Neural progenitor cell (in vitro differentiated cells): ENCODE data around the gene BEND3. TPM values are rescaled to one million over a fixed set of nuclear protein-coding genes. Genes with fewer than 3 reads are reported as not detected.
"Not testable (repeated sequence)": the region's sequence is repeated elsewhere in the genome, so short reads cannot be mapped to it uniquely, and the experiment has no call there.

Experiments used
- DNase-seq: peaks from one replicate; pipeline ENCODE4 v3.0.0-alpha.2; 2016; ENCODE audit warnings: low spot score
- H2AFZ ChIP-seq: fragments of 200-600 bp; sonication (generic); replicated peaks from 2 replicates; pipeline ENCODE4 v1.6.1; 2016; ENCODE audit warnings: antibody characterized with exemption
- H3F3A ChIP-seq: fragments of 200-600 bp; sonication (generic); 2 replicates; pipeline ENCODE4 v1.6.1; 2016; ENCODE audit warnings: antibody characterized with exemption, low read depth
- H3K27ac ChIP-seq: fragments of 200-600 bp; sonication (generic); 2 replicates; pipeline ENCODE4 v1.5.1; 2016; ENCODE audit warnings: mild to moderate bottlenecking
- H3K27me3 ChIP-seq: fragments of 200-600 bp; sonication (generic); 2 replicates; pipeline ENCODE4 v1.6.1; 2016; ENCODE audit warnings: mild to moderate bottlenecking, moderate library complexity
- H3K36me3 ChIP-seq: fragments of 200-600 bp; sonication (generic); 2 replicates; pipeline ENCODE4 v1.5.1; 2016
- H3K4me1 ChIP-seq: fragments of 200-600 bp; sonication (generic); 2 replicates; pipeline ENCODE4 v1.6.1; 2016; ENCODE audit warnings: mixed run types
- H3K4me2 ChIP-seq: fragments of 200-600 bp; sonication (generic); 2 replicates; pipeline ENCODE4 v1.6.1; 2016
- H3K4me3 ChIP-seq: fragments of 200-600 bp; sonication (generic); 2 replicates; pipeline ENCODE4 v1.5.1; 2016
- H3K79me2 ChIP-seq: fragments of 200-600 bp; sonication (generic); 2 replicates; pipeline ENCODE4 v1.6.1; 2016; ENCODE audit warnings: low read depth
- H3K9ac ChIP-seq: fragments of 200-600 bp; sonication (generic); 2 replicates; pipeline ENCODE4 v1.6.1; 2016
- H3K9me3 ChIP-seq: fragments of 200-600 bp; sonication (generic); 2 replicates; pipeline ENCODE4 v1.5.1; 2016; ENCODE audit warnings: low read depth
- H4K20me1 ChIP-seq: fragments of 200-600 bp; sonication (generic); 2 replicates; pipeline ENCODE4 v1.6.1; 2016; ENCODE audit warnings: low read depth
- H3K27ac Mint-ChIP-seq: 3 replicates; pipeline ENCODE4 v1.8.0; 2021; ENCODE audit warnings: mixed read lengths
- H3K27me3 Mint-ChIP-seq: 2 replicates; pipeline ENCODE4 v1.8.0; 2022; ENCODE audit warnings: low read depth, mild to moderate bottlenecking, inconsistent platforms, moderate library complexity, mixed read lengths; ENCODE audit not compliant: insufficient read depth
- H3K36me3 Mint-ChIP-seq: 3 replicates; pipeline ENCODE4 v1.8.0; 2021; ENCODE audit warnings: mixed read lengths
- H3K4me1 Mint-ChIP-seq: 3 replicates; pipeline ENCODE4 v1.8.0; 2021; ENCODE audit warnings: mixed read lengths
- H3K4me3 Mint-ChIP-seq: 3 replicates; pipeline ENCODE4 v1.8.0; 2021; ENCODE audit warnings: mild to moderate bottlenecking, moderate library complexity, mixed read lengths
- H3K9me3 Mint-ChIP-seq: 3 replicates; pipeline ENCODE4 v1.8.0; 2020; ENCODE audit warnings: mixed read lengths
- EZH2 ChIP-seq: fragments of 200-600 bp; sonication (generic); IDR thresholded peaks from 2 replicates; pipeline ENCODE4 v1.6.1; 2017; ENCODE audit warnings: antibody characterized with exemption, mild to moderate bottlenecking, moderate library complexity
- EZH2phosphoT487 ChIP-seq: fragments of 200-600 bp; sonication (generic); IDR thresholded peaks from 2 replicates; pipeline ENCODE4 v1.6.1; 2017; ENCODE audit warnings: antibody characterized with exemption
- total RNA-seq: library from RNA; depleted of rRNA; stranded (reverse); fragments of >200 nt; gene quantifications from 2 replicates; pipeline ENCODE4 v1.2.3, GENCODE V29; 2015; ENCODE audit warnings: low replicate concordance
- TF ChIP-seq, protein P1 (sequence below): fragments of 200-600 bp; sonication (generic); IDR thresholded peaks from 2 replicates; pipeline ENCODE4 v1.5.1; 2017; ENCODE audit warnings: antibody characterized with exemption, mild to moderate bottlenecking

Gene BEND3
- total RNA-seq, 1 donor from 2014 or later: 9.2 TPM

DNA sequence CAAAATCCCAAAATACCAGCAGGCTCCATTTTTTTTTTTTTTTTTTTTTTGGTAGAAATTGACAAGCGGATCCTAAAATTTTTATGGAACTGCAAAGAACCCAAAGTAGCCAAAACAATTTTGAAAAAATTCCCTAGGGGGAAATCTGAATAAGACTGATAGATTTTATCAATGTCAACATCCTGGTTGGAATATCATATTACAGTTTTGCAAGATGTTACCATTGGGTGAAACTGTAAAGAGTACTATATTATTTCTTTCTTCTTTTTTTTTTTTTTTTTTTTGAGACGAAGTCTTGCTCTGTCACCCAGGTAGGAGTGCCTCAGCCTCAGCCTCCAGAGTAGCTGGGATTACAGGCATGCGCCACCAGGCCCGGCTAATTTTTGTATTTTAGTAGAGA is 29.4 kb upstream of the BEND3 start:
- Histone ChIP-seq H3K4me3 (no peak overlapping the region), H3K79me2 (no peaks in the 10 kb centered on the region), H2AFZ (no peak overlapping the region), H3F3A (no peaks in the 10 kb centered on the region), H3K9me3 (no peaks in the 10 kb centered on the region), H3K4me1 (no peaks in the 10 kb centered on the region), H3K36me3 (no peaks in the 10 kb centered on the region), H3K4me2 (no peak overlapping the region), H3K27ac (no peak overlapping the region), H3K9ac (no peak overlapping the region), H4K20me1 (no peaks in the 10 kb centered on the region), H3K27me3 (no peaks in the 10 kb centered on the region)
- H3K36me3 Mint-ChIP-seq: no peaks in the 10 kb centered on the region
- peaks cover under 1% of the 10 kb centered on the region for H3K27me3 Mint-ChIP-seq
- H3K9me3 Mint-ChIP-seq: no peaks in the 10 kb centered on the region
- no peak overlapping the region for H3K27ac Mint-ChIP-seq
- no peak for DNase-seq
- no peak for TF ChIP-seq EZH2
- TF ChIP-seq, protein P1, sequence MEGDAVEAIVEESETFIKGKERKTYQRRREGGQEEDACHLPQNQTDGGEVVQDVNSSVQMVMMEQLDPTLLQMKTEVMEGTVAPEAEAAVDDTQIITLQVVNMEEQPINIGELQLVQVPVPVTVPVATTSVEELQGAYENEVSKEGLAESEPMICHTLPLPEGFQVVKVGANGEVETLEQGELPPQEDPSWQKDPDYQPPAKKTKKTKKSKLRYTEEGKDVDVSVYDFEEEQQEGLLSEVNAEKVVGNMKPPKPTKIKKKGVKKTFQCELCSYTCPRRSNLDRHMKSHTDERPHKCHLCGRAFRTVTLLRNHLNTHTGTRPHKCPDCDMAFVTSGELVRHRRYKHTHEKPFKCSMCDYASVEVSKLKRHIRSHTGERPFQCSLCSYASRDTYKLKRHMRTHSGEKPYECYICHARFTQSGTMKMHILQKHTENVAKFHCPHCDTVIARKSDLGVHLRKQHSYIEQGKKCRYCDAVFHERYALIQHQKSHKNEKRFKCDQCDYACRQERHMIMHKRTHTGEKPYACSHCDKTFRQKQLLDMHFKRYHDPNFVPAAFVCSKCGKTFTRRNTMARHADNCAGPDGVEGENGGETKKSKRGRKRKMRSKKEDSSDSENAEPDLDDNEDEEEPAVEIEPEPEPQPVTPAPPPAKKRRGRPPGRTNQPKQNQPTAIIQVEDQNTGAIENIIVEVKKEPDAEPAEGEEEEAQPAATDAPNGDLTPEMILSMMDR: no peak
- no peak for TF ChIP-seq EZH2phosphoT487
- H3K4me1 Mint-ChIP-seq: peaks cover 2% of the 10 kb centered on the region
- H3K4me3 Mint-ChIP-seq: no peak overlapping the region

DNA sequence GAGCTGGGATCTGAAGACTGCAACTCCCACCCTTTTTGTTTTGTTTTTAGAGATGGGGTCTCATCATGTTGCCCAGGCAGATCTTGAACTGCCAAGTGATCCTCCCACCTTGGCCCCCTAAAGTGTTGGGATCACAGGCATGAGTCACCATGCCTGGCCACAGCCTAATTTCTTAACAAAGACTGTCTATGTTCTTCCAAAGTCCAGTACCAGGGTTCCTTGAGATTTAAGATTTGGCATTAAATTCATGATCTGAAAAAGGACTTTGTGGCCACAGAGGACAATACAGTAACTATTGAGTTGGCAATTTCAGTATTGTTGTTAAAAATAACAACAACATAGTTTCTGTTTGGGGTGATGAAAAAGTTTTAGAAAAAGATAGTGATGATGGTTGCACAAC is 28.7 kb upstream of the BEND3 start:
- Mint-ChIP-seq H3K27me3 (no peaks in the 10 kb centered on the region), H3K36me3 (no peaks in the 10 kb centered on the region), H3K4me3 (no peak overlapping the region), H3K4me1 (peaks cover 2% of the 10 kb centered on the region), H3K9me3 (no peaks in the 10 kb centered on the region), H3K27ac (no peak overlapping the region)
- H3K4me1 ChIP-seq: no peaks in the 10 kb centered on the region
- no peaks in the 10 kb centered on the region for H3K36me3 ChIP-seq
- no peak overlapping the region for H3K9ac ChIP-seq
- H4K20me1 ChIP-seq: no peaks in the 10 kb centered on the region
- no peaks in the 10 kb centered on the region for H3K79me2 ChIP-seq
- no peak for DNase-seq
- no peak overlapping the region for H3K4me2 ChIP-seq
- H3K27ac ChIP-seq: no peak overlapping the region
- no peak overlapping the region for H3K4me3 ChIP-seq
- H3K9me3 ChIP-seq: no peaks in the 10 kb centered on the region
- H3F3A ChIP-seq: no peaks in the 10 kb centered on the region
- TF ChIP-seq EZH2 (no peak), EZH2phosphoT487 (no peak)
- TF ChIP-seq, protein P1: no peak
- no peak overlapping the region for H2AFZ ChIP-seq
- no peaks in the 10 kb centered on the region for H3K27me3 ChIP-seq

DNA sequence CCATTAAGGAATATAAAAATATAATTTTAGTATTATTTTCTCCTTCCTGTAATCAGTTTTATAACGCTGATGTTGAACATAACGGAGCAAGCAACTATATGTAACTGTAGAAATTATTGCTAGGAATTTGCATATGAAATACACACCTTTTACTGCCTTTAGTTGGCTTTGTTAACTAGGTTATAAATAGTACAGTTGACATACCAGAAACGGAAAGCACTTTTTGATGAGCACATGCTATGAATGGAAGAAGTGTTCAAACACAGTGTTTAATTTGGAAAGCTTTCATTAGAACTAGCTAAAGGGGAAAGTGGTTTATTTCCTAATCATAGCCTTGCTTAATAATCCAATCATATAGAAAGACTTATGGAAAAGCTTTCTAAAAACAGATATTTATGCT is 25.3 kb upstream of the BEND3 start:
- TF ChIP-seq, protein P1: no peak
- TF ChIP-seq EZH2 (no peak), EZH2phosphoT487 (no peak)
- H4K20me1 ChIP-seq: no peaks in the 10 kb centered on the region
- no peak overlapping the region for H3K4me3 Mint-ChIP-seq
- H3K9me3 Mint-ChIP-seq: no peaks in the 10 kb centered on the region
- no peaks in the 10 kb centered on the region for H3K36me3 Mint-ChIP-seq
- DNase-seq: no peak
- no peaks in the 10 kb centered on the region for H3K36me3 ChIP-seq
- H3K4me1 Mint-ChIP-seq: peaks cover 5% of the 10 kb centered on the region
- no peak overlapping the region for H3K4me3 ChIP-seq
- no peak overlapping the region for H2AFZ ChIP-seq
- no peaks in the 10 kb centered on the region for H3K9me3 ChIP-seq
- H3F3A ChIP-seq: no peaks in the 10 kb centered on the region
- H3K27ac Mint-ChIP-seq: no peak overlapping the region
- H3K4me1 ChIP-seq: no peaks in the 10 kb centered on the region
- no peaks in the 10 kb centered on the region for H3K79me2 ChIP-seq
- no peak overlapping the region for H3K27ac ChIP-seq
- H3K27me3 ChIP-seq: no peaks in the 10 kb centered on the region
- H3K9ac ChIP-seq: no peak overlapping the region
- no peak overlapping the region for H3K4me2 ChIP-seq
- H3K27me3 Mint-ChIP-seq: no peaks in the 10 kb centered on the region

DNA sequence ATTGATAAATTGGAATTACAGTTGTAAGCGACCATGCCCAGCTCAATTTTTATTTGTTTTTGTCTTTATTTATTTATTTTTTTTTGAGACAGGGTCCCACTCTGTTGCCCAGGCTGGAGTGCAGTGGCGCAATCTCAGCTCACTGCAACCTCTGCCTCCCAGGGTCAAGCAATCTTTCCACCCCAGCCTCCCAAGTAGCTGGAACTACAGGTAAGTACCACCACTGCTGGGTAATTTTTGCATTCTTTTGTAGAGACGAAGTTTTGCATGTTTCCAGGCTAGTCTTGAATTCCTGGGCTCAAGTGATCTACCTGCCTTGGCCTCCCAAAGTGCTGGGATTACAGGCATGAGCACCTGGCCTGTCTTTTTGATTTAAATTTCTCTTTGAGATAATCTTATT is 21.0 kb upstream of the BEND3 start:
- H3K4me3 Mint-ChIP-seq, H3K36me3 ChIP-seq, H2AFZ ChIP-seq, DNase-seq, H4K20me1 ChIP-seq, H3K4me1 Mint-ChIP-seq, H3K4me1 ChIP-seq, H3K27me3 ChIP-seq, H3K9ac ChIP-seq, H3K79me2 ChIP-seq, H3K27ac ChIP-seq, H3K27ac Mint-ChIP-seq, H3K9me3 Mint-ChIP-seq, H3K27me3 Mint-ChIP-seq, H3K4me2 ChIP-seq, H3K4me3 ChIP-seq, H3K36me3 Mint-ChIP-seq, H3K9me3 ChIP-seq, H3F3A ChIP-seq: not testable (repeated sequence)

DNA sequence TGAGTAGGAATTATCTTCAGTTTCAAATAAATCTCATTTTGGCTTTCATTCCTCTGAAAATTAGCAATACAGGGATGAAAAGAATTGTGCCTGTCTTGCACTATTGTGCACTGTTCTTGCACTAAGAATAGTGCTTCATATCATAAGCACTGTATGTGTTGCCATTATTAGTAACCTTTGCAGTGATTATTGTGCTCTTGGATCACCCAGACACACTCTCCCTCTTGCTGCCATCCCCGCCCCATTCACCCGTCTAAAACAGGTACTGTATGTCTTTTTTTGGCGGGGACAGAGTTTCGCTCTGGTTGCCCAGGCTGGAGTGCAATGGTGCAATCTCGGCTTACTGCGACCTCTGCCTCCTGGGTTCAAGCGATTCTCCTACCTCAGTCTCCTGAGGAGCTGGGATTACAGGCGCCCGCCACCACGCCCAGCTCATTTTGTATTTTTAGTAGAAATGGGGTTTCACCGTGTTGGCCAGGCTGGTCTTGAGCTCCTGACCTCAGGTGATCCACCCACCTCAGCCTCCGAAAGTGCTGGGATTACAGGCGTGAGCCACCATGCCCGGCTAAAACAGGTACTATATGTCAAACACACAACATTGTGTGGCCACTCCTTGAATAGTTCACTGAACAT is 19.8 kb upstream of the BEND3 start:
- H3K36me3 ChIP-seq, H3K27me3 ChIP-seq, H3K4me1 ChIP-seq, H3K36me3 Mint-ChIP-seq, H3K27me3 Mint-ChIP-seq, H3K4me3 ChIP-seq, H2AFZ ChIP-seq, H3K4me1 Mint-ChIP-seq, H3K4me2 ChIP-seq, H3K79me2 ChIP-seq, H3K27ac ChIP-seq, H3K9me3 Mint-ChIP-seq, H3F3A ChIP-seq, H3K9ac ChIP-seq, H4K20me1 ChIP-seq, H3K4me3 Mint-ChIP-seq, H3K27ac Mint-ChIP-seq, DNase-seq, H3K9me3 ChIP-seq: not testable (repeated sequence)
